Measurements from ENCODE around the gene EHBP1L1. TPM values are rescaled to one million over a fixed set of nuclear protein-coding genes. Genes with fewer than 3 reads are reported as not detected.

Gene EHBP1L1
- total and polyA plus RNA-seq, 2 of the 8 experiments (the other 6 are each of a cell fraction or from before 2014, with no cell fraction given), result 4.3 to 6.6 TPM

GRCh38 chr11:65557280-65558001, 18.4 kb upstream of the EHBP1L1 start:
- Histone ChIP-seq H3K4ac (replicated peaks; ENCODE audit: insufficient read length, low read depth, low read length) (no peak overlapping the region), H2BK20ac (ENCODE audit: low read length) (no peak overlapping the region), H3K79me2 (ENCODE audit: control insufficient read depth in 1 of 2, insufficient read depth in 2 of 2, low read length in 2 of 2) (no peaks in the 10 kb centered on the region), H4K5ac (ENCODE audit: insufficient read length, low read depth, low read length) (no peak overlapping the region), H2AFZ (ENCODE audit: low read length) (no peak overlapping the region), H2BK12ac (ENCODE audit: low read depth, low read length) (0 out of 2 replicates have a peak overlapping the region, but pooled peaks have one; percentile 27), H3K36me3 (ENCODE audit: control insufficient read depth in 2 of 4, insufficient read depth in 4 of 4, low read length in 3 of 4) (no peaks in the 10 kb centered on the region), H3K27me3 (replicated peaks in 1 of 4; ENCODE audit: control insufficient read depth in 3 of 4, extremely low read depth in 1 of 4, insufficient read depth in 3 of 4, low read length in 3 of 4) (peaks cover 0 to 32% (median 22%) of the 10 kb centered on the region in 4 experiments; a peak in 5 of 7 replicates), H3K23ac (ENCODE audit: insufficient read length) (no peak overlapping the region), H4K20me1 (replicated peaks in 1 of 2; ENCODE audit: control insufficient read depth in 1 of 2, insufficient read depth in 2 of 2, low read length in 2 of 2) (peaks cover 0 to 1% of the 10 kb centered on the region in 2 experiments), H3K9me3 (ENCODE audit: insufficient read depth in 2 of 2, low read depth in 1 of 2, low read length in 1 of 2) (no peaks in the 10 kb centered on the region), H3K79me1 (ENCODE audit: low read depth, low read length) (no peaks in the 10 kb centered on the region), H3K4me3 (ENCODE audit: extremely low read depth in 1 of 4, insufficient read depth in 2 of 4, low read depth in 3 of 4, low read length in 4 of 4) (peak overlapping the region; percentile 15 to 77 (median 36); a peak in 5 of 8 replicates), H3K56ac (replicated peaks; ENCODE audit: insufficient read length, low read depth, low read length) (no peak overlapping the region), H3K4me1 (replicated peaks in 1 of 4; ENCODE audit: control insufficient read depth in 3 of 4, insufficient read depth in 4 of 4, low read length in 3 of 4) (peaks cover 0 to 58% (median 44%) of the 10 kb centered on the region in 4 experiments; a peak in 6 of 7 replicates), H2BK120ac (replicated peaks; ENCODE audit: low read depth, low read length) (no peak overlapping the region), H3K27ac (ENCODE audit: low read depth, low read length) (no peak overlapping the region), H3K14ac (ENCODE audit: insufficient read length) (no peak overlapping the region), H4K8ac (ENCODE audit: extremely low read depth, insufficient read depth, low read length) (peak overlapping the region; percentile 20; the same call in 1 of the 2 replicates), H2BK15ac (ENCODE audit: low read length) (peak overlapping the region; percentile 46; the same call in 1 of the 2 replicates), H2BK5ac (ENCODE audit: low read depth, low read length) (no peak overlapping the region; the same call in 1 of the 2 replicates), H3K23me2 (ENCODE audit: low read depth, low read length) (peaks cover 10% of the 10 kb centered on the region; the same call in 1 of the 2 replicates), H2AK5ac (ENCODE audit: low read depth, low read length) (no peak overlapping the region), H3K4me2 (ENCODE audit: insufficient read depth in 1 of 2, low read depth in 2 of 2, low read length in 2 of 2) (peak overlapping the region; percentile 62 to 84), H4K91ac (replicated peaks; ENCODE audit: insufficient read length, low read length) (peak overlapping the region; percentile 18), H3K9ac (replicated peaks in 1 of 4; ENCODE audit: extremely low read depth in 1 of 4, low read depth in 3 of 4, low read length in 3 of 4) (no peak overlapping the region), H3K18ac (ENCODE audit: extremely low read depth, low read length) (no peak overlapping the region)
- DNase-seq (ENCODE audit: low read depth in 1 of 2, low spot score in 2 of 2) (no peak), FAIRE-seq (no peak)
- ChIA-PET CTCF (ENCODE audit: partially characterized antibody) (interaction anchor here (1.0 to 6.9 kb wide), 9 partner anchors 11 to 78 kb away, joined by 3 to 78 read pairs (median 5); partner anchors contain the start of genes FAM89B and ZNRD2), POLR2A (ENCODE audit: partially characterized antibody) (interaction anchor here (0.6 to 1.6 kb wide), 7 partner anchors 9 to 56 kb away, joined by 3 to 5 read pairs (median 3); partner anchors contain the start of gene SCYL1)
- no peak for TF ChIP-seq JUND (IDR thresholded peaks at IDR 0.05; ENCODE audit: low read length)
- no peak for TF ChIP-seq POLR2A (IDR thresholded peaks at IDR 0.05; ENCODE audit: control extremely low read depth in 1 of 2, low read depth in 2 of 2, low read length in 2 of 2)
- no peak for TF ChIP-seq POU5F1 (IDR thresholded peaks at IDR 0.05; ENCODE audit: low read depth, low read length)
- no peak for TF ChIP-seq TAF1 (IDR thresholded peaks at IDR 0.05; ENCODE audit: low read depth, low read length)
- WGBS, 2 experiments (ENCODE audit: extremely low coverage in 1 of 2, insufficient coverage in 1 of 2, insufficient read length in 1 of 2, insufficient replicate concordance in 2 of 2, low coverage in 1 of 2, low lambda C conversion rate in 2 of 2, missing lambda C conversion rate in 1 of 2), result 40% methylated on average over 15 of the region's 47 CpGs; no CpG with 5 or more reads in 1 of the 2 experiments
